Hepatocyte (in vitro differentiated cells): ENCODE results near the gene SAMD4A.

Source experiments
- EZH2 ChIP-seq: fragments of 200-600 bp; sonication (generic); IDR thresholded peaks from 2 replicates; pipeline ENCODE4 v1.6.1; 2016; ENCODE audit warnings: antibody characterized with exemption, mild to moderate bottlenecking, borderline replicate concordance
- EZH2phosphoT487 ChIP-seq: fragments of 200-600 bp; sonication (generic); IDR thresholded peaks from one replicate; pipeline ENCODE4 v1.6.1; 2018; ENCODE audit warnings: antibody characterized with exemption, mild to moderate bottlenecking, low read depth, moderate library complexity; ENCODE audit not compliant: unreplicated experiment, severe bottlenecking
- TF ChIP-seq, protein P1 (sequence below): fragments of 200-600 bp; sonication (generic); IDR thresholded peaks from 2 replicates; pipeline ENCODE4 v1.5.1; 2016; ENCODE audit warnings: antibody characterized with exemption, mild to moderate bottlenecking; ENCODE audit not compliant: poor library complexity

DNA sequence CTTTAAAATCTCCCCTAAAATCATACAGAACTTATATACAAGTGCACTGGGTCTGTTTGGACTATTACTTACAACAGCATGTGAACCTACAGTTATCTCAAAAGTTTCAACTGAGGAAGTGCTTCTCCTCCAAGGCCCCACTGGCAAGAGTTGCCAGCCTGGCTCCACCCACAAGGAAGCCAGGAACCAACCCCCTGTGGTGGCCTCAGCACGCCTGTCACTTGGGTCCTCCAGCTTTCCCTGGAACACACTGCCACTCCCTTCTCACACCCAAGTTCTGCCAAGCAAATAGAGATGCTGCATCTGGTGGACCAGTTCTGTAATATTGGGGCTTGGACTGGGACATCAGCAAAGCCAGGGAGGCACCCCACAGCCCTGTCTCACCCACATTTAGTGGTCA lies 220.3 kb downstream of the SAMD4A start:
- TF ChIP-seq, protein P1, sequence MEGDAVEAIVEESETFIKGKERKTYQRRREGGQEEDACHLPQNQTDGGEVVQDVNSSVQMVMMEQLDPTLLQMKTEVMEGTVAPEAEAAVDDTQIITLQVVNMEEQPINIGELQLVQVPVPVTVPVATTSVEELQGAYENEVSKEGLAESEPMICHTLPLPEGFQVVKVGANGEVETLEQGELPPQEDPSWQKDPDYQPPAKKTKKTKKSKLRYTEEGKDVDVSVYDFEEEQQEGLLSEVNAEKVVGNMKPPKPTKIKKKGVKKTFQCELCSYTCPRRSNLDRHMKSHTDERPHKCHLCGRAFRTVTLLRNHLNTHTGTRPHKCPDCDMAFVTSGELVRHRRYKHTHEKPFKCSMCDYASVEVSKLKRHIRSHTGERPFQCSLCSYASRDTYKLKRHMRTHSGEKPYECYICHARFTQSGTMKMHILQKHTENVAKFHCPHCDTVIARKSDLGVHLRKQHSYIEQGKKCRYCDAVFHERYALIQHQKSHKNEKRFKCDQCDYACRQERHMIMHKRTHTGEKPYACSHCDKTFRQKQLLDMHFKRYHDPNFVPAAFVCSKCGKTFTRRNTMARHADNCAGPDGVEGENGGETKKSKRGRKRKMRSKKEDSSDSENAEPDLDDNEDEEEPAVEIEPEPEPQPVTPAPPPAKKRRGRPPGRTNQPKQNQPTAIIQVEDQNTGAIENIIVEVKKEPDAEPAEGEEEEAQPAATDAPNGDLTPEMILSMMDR: no peak
- TF ChIP-seq EZH2: no peak
- no peak for TF ChIP-seq EZH2phosphoT487
